Stimulated activated CD4-positive, alpha-beta T cell treated with anti-CD3 and anti-CD28 coated beads, TNF-alpha, amount 100 ng/mL, for 4 hours (primary cell): ENCODE measurements around the gene CAPN8.

ENCODE experiments used
- DNase-seq, 3 experiments: peaks; one replicate each; pipeline ENCODE4 v3.0.0-alpha.2; 2020; ENCODE audit warnings: low read depth in 3 of 3

The CAPN8 gene

DNA sequence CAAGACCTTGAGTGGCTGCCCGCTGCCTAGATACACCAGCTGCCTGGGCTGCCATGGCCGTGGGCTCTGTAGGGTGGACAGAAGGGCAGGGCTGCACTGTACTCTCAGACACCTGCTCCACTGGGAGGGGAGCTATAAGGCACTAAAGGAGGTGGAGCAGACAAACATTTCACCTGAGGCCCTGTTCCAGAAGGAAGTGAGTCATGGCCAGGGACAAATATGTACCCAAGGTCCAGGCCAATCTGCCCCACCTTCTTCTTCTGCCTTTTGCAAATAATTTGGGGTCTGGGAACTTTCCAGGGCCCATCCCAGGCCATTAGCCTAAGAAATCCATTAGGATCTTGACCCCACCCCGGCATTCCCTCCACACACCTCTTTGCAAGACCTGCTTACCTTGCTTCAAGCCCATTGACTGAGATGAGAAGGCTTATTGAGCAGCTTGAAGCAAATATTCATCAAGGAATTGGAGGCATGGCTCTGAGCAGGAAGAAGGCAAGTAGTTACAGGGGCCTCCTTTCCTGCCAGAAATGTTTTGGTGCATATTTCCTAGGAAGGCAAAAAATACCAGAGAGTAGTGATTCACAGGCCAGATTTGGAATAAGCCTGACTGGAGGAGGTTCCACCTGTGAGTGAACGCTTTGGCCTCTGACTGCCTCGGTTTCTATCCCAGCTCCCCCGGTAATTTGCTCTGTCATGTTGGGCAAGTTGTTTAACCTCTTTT lies at the start of gene CAPN8:
CAPN8 (minus strand) TSS at position 110 of the 721 bp plus-strand sequence; CDS start at position 55, 55 bp downstream.
- no peak for DNase-seq

DNA sequence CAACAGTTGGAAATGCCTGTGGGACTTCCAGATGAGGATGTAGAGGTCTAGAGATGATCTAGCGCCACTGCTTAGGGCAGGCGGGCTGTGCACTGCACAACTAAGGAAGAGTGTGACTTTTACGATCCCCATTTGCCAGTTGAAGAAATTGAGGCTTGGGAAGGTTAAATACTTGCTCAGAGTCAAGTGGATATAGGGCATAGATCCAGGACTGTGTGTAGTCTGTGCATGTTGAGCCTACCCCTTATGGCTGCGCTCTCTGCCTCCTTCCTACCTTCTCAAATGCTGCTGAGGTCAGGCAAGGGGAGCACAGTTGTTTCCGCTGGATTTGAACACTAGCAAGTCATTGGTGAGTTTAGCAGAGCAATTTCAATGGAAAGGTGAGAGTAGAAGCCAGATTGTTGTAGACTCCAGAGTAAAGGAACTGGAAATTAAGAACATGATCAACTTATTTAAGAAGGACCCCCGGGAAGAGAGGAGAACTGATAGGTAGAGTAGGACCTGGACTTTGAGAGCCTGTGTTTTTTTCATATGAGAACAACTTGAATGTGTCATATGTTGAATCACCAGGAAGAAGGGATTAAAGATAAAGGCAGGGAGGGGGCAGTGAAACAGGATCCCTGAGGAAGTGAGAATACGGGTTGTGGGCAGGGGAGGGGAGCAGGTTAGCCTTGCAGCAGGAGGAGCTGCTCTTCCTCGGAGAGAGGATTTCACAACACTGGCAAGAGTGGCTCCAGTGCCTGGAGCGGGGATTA lies 49.5 kb upstream of the CAPN8 start:
- DNase-seq = no peak

DNA sequence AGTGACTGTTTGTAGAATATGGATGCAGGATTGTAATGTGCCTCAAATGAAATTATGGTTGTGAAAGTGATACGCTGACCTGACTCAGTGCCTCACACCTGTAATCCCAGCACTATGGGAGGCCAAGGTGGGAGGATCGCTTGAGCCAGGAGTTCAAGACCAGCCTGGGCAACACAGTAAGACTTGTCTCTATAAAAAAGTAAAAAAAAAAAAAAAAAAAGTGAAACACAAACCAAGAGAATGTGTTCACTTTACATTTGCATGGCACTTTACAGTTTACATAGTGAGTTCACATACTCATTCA lies 48.9 kb upstream of the CAPN8 start:
- DNase-seq = no peak

DNA sequence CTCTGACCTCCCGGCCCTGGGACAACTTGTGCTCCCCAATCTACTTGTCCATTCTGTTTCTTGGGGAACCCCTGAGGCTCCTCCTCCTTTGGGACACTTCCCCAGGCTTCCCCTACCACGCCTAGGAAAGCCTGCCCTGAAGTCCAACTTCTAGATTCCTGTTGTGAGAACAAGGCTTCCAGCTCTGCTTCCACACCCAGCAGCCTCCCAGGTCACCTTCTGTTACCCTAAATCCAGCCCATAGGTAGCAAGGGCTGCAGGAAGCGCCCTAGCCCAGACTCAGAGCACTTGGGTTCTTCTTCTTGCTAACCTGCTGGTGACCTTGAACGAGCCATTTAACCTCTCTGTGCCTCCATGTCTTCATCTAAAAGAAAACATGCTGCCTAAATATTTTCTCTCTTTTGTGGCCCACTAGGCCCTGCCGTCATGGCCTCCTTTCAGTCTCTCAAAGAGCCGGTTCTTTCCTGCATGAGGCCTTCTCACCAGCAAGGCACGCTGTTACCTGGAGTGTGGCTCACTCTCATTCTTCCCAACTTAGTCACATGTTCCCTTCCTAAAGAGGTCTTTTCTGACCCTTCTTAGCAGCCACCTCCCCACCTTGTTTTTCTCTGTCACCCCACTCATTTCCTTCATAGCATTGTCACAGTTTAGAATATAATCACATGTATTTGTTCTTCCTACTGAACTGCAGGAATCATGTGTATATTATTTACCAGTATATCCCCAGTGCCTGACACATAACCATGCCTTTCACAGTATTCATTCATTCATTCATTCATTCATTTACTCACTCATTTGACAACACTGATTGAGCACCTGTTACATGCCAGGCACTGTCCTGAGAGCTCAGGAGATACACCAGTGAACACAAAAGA lies 48.3 kb upstream of the CAPN8 start:
- DNase-seq = no peak

DNA sequence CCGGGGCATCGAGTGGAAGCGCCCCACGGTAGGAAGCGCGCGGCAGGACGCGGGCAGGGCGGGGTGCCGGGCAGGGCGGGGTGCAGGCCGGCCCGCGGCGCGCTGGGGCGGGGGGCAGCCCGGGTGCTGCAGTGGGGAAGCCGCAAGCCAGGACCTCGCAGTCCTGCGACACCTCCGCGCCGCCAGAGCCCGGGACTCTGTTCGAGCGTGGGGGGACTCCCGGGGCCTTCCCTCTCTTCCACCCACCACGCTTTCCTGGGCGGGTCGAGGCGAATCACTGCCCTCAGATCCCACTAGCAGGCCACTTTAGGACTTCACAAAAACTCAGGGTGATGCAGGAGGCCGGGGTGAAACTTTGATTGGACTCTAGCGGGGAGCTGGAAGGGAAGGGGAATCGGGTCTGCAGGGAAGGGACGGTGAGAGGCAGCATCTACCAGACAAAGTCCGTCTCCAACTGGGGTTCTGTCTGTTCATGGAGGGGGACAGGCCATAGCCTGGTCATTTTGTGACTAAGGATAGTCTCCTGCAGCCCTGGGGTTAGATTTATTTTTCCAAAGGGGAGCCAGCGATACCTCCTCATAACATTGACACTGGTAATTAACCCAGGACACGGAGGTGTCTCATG lies 47.5 kb upstream of the CAPN8 start:
- peak; percentile 15 to 30 (median 21) for DNase-seq

DNA sequence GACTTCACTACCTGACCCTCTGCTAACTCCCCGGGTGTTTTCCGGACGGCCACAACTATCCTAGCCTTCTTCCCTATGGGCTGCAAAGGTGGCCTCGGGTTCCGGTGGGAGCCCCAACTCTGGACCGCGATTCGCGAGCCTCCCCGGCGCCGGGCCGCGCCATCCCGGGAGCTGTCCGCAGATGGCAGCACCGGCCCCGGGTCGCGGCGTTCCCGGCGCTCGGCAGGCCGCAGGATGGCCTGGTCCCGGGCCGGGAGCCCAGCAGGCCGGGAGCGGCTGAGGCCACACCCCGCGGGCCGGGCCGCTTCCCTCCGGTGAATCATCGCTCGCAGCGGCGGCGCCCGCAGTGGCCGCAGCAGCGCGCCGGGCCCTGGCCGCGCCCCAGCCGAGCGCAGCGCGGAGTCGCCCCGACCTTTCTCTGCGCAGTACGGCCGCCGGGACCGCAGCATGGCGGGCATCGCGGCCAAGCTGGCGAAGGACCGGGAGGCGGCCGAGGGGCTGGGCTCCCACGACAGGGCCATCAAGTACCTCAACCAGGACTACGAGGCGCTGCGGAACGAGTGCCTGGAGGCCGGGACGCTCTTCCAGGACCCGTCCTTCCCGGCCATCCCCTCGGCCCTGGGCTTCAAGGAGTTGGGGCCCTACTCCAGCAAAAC lies 46.8 kb upstream of the CAPN8 start, which contains the start of gene CAPN2:
CAPN2 (plus strand) TSS at position 346 of the 656 bp plus-strand sequence; CDS start at position 448, 102 bp downstream.
- peak in 2 of 3 experiments; percentile 18 to 45 for DNase-seq

DNA sequence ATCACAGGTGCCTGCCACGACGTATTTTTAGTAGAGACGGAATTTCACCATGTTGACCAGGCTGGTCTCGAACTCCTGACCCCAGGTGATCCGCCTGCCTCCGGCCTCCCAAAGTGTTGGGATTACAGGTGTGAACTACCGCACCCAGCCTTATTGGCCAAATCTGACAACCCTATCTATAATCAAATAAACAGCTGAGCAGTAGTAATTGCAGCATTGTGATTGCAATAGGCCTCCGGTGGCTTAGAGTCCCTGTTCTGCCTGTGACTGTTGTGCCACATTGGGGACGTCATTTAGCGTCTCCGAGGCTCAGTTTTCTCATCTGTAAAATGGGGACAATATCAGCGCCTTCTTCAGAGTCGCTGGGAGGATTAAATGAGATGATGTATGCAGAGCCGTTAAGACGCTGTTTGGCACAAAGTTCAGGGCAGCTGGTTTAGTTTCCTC lies 46.3 kb upstream of the CAPN8 start:
- DNase-seq = no peak

DNA sequence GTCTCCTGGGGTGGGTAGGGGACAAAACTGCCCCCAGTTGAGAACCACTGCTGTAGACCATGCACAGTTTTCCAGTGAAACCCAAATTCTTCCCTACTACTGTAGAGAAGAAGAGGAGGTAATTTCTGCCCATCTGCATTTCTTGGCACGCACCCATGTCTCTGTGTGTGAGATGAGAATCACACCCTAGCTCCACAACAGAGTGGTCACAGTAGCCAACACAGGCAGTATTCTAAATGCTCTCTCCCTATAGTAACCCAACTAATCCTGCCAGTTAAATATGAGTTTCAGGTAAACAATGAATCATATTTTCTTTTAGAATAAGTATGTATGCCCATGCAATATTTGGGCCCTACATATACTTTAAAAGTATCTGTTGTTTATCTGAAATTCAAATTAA lies 45.7 kb upstream of the CAPN8 start:
- DNase-seq = no peak

DNA sequence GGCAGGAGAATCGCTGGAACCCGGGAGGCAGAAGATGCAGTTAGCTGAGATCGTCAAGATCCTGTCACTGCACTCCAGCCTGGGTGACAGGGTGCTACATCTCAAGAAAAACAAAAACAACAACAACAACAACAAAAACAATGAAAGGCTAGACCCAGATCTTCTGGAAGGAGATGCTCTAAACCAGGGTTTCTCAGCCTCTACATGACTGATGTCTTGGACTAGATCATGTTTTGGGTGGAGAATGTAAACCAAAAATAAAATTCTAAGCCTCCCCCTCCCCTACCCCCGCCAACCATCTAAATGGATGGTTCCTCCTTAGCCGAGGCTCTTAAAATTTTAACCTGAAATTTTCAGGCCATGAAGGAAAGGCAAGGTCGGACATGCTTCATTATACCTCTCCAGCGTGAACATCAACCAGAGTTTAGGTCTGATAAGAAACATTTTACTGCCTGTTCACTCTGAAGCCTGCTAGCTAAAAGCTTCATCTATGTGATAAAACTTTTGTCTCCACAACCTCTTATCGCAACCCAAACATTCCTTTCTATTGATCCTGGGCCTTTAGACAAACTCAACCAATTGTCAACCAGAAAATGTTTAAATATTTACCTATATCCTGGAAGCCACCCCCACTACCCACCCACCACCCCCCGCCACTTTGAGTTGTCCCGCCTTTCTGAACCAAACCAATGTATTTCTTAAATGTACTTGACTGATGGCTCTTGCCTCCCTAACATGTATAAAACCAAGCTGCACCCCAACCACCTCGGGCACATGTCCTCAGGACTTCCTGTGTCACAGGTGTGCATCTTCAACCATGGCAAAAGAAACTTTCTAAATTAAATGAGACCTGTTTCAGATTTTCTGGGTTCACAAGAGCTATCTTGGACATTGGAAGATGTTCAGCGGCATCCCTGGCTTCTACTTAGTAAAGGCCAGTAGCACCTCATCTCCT lies 45.0 kb upstream of the CAPN8 start:
- no peak for DNase-seq

DNA sequence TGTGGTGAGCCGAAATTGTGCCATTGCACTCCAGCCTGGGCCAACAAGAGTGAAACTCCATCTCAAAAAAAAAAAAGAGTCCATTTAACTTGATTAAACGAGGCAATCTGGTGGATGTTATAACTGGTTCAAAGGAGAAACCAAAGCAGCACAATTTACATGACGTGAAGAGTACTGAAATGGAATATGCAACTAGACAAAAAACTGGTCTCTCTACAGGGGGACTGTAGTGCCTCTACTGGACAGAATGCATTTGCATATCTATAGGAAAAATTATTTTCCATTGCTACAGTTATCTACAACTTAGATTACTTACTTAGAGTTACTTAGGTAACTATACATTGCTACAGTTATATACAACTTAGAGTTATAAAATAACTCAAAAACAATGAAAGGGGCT lies 44.1 kb upstream of the CAPN8 start:
- no peak for DNase-seq

DNA sequence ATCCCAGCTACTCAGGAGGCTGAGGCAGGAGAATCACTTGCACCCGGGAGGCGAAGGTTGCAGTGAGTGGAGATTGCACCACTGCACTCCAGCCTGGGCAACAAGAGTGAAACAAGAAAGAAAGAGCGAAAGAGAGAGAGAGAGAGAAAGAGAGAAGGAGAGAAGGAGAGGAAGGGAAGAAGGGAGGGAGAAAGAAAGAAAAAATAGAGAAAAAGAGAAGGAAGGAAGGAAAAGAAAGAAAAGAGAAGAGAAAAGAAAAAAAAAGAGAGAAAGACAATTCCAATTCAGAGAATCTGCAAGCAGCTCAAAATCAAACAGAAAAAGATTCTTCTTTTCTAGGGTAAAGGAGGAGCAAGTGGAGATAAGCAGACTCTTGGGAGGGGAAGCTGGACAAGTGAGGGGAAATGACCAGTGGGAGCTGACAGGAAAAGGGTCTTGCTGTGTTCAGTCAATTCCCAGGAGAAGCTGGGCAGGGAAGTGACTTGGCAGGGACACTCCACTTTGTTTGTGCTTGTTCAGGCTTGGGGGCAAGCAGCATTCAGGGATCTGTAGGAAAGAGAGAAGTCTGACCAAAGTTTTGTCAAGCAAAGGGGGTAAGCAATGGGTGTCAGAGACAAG lies 43.3 kb upstream of the CAPN8 start:
- DNase-seq = no peak

DNA sequence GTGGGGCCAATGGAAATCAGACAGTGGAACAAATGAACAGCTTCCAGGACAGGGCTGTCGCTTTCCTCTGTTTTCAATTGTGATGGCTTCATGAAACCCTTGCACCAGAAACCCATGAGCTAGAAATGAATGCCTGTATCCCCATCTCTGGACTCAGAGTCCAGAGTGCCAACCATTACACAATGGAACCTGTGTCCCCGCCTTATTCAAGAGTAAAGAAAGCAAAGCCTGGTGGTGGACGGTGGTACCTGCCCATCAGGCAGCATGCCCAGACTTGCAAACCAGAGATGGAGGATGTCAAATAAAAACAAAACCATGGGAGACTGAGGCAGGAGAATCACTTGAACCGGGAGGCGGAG lies 42.5 kb upstream of the CAPN8 start:
- DNase-seq = no peak

DNA sequence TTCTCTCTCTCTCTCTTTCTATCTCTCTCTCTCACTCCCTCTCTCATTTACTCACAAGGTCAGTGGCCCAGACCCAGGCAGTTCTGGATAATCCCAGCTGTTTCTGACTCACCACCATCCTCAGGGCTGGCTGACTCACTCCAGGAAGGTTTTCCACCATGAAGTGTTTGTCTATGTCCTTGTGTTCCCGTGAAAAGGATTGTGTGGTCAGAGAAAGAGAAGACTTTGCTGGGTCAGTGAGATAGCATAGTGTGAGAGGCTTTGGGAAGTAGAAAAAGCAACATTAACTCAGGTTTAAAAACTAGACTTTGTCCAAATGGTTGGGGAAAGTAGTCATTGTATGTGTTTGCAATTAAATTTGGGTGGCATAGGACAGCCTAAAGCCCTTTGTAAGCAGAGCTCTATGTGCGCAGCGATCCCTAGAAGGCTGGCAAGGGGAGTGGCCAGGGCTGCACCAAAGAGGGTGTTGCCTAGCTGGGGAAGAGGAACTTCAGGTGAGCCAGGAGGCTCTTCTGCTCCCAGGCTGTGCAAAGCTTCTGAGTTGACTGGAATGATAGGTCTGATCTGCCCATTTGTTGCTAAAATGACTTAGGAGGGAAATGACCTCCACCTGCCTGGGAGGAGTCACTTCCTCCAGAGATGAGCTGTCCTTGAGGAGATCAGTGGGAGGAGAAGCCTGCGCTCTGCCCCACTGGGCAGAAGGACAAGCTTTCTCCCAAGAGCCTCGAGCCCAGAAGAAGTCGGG lies 41.9 kb upstream of the CAPN8 start:
- no peak for DNase-seq

DNA sequence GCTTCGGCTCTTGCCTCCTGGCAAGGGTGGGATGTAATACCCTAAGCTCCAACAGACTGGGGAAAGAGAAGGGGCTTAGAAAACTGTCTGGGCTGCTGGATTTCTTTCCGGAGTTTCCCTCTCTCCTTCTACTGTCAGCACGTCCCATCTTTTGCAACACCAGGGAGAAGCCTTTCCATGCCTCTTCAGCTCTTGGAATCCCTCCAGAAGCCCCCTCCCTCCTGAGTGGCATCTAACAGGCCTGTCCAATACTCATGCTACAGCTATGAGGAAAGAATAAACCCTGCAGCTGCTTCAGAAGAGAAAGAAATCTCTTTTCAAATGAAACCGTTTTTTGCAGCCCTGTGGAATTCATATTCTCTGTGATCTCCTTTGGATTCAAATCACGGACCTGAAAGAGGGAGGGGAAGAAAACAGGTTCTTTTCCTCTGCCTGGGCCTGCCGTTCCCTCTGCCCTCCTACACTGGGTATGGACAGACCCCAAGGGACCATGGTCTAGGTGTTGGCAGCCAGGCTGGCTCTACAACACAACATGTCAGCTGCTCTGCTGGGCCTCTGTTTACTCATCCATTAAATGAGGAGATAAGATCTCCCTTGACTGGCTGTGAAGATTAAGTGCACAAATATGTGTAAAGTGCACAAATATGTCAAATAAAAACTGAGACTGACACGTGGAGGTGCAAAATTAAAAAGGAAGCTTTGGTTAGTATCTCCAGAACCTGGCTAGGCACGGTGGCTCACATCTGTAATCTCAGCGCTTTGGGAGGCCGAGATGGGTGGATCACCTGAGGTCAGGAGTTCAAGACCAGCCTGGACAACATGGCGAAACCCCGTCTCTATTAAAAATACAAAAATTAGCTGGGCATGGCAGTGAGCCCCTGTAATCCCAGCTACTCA lies 40.8 kb upstream of the CAPN8 start:
- DNase-seq = no peak

DNA sequence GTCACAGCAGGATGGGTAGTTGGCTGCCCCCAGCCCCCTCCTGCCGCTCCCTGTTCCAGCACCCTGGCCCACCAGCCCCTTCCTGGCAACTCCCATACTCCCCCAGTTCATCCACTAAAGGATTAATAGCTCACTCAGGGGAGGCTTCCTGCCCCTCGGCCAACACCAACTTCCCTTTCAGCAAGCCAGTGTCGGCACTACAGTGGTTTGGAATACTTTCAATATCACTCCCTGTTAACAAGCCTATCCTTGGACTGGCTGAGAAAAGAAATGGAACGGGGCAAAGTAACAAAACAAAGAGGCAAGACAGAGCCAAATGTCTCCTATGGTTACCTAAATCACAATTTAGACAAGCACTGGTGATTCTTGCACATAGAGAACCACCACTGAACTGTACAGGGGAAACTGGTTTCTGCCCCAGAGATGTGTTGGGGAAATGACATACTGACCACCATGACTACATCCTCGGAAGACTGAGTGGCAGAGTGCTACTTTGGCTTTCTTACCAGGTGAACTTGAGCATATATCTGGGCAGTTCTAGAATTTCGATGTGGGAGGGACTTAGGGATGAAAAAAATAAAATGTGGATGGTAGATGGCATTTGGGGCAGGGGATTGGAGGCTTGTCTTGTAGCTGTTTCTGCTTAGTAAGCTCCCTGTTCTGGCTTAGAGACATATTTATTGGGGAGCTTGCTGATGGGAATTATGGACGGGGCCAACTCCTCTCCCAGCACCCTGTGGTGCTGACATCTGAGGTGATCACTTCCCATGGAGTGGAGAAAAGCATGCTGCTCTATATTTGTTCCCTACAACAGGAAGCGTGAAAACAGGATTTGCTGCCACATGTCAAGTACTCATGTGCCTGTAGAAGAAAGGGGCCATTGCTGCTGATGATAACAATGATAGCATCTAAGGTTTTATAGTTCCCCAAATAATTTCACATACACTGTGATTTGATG lies 39.7 kb upstream of the CAPN8 start:
- DNase-seq = no peak

DNA sequence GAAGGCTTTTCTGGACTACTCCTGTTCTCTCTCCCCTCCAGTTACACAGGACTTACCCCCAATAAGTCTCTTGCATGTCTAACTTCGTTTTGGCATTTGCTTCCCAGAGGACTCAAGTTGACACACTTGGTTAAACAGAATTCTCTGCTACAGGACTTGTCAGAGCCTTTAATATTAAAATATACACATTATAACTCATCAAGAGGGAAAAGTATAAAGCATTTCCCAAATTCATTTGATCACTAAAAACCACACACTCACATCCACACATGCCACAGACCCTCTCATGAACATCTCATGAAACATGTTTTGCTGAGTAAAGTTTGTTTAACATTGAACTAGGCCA lies 38.1 kb upstream of the CAPN8 start:
- DNase-seq = no peak
